Left cardiac atrium (tissue), 4 donors: ENCODE results near the gene OTUD6A. TPM values are rescaled to one million over a fixed set of nuclear protein-coding genes. Genes with fewer than 3 reads are reported as not detected.

Source experiments
- ATAC-seq, 2 donors: fragments of 200-7000 bp; cut with Tn5 transposase; one replicate each; pipeline ENCODE4 v1.9.1; 2020; ENCODE audit warnings: mild to moderate bottlenecking in 2 of 2, moderate library complexity in 2 of 2
- DNase-seq: peaks from one replicate; pipeline ENCODE4 v3.0.0-alpha.2; 2020
- intact Hi-C, 2 donors: fragments of 100-400 bp; cut with DNase I; formaldehyde crosslinking; loops; one replicate each; pipeline versions ENCODE4 v1.14.1 to v1.15.1; 2022 to 2023
- total RNA-seq, 2 donors: library from RNA; stranded (reverse); fragmentation: NEBNext Ultra II Directional; extraction: Animal tissue kit (Norgen Biotek cat#: 25700); gene quantifications; one replicate each; pipeline ENCODE4 v1.2.1, GENCODE V29; 2021
- donor health status: DM: no; HTN: yes; CAD: no.
- donor health status: DM: no; HTN: yes; CAD: no; lungs with severe emphysema.
- donor health status: DM: yes; HTN: yes; CAD: no.
- donor health status: Dilated cardiomyopathy.

The OTUD6A gene
- total RNA-seq, 2 donors from 2014 or later = not detected

DNA sequence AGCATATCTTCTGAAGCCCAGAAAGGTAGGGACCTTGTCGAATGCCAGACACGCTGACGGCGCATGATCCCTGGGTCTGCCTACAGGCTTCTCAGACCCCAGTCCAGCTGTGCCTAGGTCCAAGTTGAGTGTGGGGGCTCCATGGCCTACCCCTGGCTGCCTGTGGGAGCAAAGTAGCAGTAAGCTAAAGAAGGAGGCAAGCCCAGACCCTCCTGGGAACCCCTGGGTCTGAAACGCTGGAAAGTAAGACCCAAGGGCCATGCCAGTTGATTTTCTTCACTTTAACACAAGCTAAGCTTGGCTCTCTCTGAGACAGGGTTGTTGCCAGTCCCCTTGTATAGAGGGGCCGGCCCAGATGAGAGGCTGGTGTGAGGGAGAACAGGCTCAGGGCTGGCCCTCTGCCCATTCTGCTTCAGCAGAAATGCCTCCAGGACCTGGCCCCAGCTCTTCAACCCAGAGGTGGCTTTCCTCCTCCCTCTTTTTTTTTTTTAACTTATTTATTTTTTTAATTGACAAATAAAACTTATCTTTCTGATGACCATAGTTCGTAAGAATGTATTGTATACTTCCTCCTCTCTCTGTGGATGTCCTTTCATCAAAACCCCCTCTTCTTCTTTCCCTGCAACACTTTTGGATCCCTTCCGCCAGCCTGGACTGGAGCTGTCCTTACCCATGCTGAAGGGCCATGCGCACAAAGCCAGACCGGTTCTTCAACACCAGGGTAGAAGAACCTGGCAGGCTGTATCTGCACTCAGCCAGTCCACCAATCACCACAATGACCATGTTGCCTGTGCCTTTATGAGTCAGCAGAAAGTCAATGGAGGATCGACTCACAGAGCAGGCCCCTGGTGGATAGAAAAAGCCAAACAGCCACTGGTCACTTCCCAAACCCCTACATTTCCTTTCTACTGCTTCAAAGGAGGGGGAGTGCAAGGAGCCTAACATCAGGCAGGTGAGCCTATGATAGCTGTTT is 19.6 kb upstream of the OTUD6A start:
- DNase-seq = no peak
- peak in 1 of 2 donors; percentile 41 for ATAC-seq
- intact Hi-C loops = loop anchor here in 1 of 2 donors (5.0 kb wide), 1 partner anchor 45 kb away; no protein-coding TSS in a partner anchor

DNA sequence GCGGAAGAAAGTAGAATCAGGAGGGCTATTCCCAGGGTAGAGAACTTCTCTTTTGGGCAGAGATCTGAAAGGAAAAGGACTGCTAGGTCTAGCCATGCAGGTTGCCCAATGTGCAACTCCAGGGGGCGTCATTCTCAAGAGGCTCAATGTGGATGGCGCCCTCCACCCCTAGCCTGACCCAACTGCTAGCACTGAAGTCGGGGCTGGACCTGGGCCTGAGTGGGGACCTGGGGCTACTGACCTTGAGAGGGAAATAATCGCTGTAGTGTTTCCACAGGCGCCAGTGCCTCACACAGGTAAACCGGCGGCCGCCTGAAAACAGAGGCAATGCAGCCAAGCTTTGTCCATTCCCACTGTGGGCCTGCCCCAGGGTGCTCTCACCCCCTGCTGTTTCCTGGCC is 18.6 kb upstream of the OTUD6A start:
- DNase-seq (no peak), ATAC-seq (no peak)
- intact Hi-C loops = loop anchor here in 1 of 2 donors (5.0 kb wide), 1 partner anchor 44 kb away; no protein-coding TSS in a partner anchor

GRCh38 chrX:70044541-70045245 is 17.6 kb upstream of the OTUD6A start:
- DNase-seq (no peak), ATAC-seq (no peak)
- intact Hi-C loops = loop anchor here in 1 of 2 donors (5.0 kb wide), 1 partner anchor 43 kb away; no protein-coding TSS in a partner anchor

DNA sequence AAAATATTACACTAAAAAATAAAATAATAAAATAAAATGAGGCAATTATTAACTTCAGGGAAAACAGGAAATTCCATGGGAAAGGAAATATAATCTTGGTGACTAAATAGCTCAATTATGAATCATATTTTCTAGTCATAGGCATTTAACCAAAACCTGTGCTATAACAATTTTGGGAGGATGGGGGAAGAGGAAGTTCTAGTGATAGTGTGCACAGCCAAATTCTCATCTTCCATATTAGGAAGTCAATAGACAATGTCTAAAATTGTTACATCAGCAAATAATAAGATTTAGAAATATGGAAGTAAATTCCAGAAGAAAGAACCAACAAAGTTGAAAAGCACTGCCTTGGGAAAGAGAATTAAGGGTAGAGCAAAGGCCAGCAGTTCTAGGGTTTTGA is 15.3 kb upstream of the OTUD6A start:
- DNase-seq = no peak
- intact Hi-C loops = no loop called here
- ATAC-seq = no peak

DNA sequence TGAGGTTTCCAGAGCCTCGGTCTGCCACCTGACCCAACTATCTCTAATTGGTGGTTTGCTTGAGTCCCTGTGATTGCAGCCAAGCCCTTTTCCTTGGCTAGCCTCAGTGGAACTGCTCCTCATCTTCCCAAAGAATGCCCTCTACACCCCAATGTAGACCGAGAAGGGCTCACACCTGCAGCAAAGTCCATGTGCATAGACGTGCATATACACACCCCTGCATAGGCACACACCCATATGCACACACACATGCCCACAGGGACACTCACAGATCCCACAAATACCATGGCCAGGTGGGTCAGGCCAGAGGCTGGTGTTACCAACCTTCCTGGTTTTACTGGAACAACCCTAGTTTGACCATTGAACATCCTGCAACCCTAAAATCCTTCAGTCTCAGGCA is 12.9 kb upstream of the OTUD6A start:
- ATAC-seq (no peak), DNase-seq (no peak)
- intact Hi-C loops = no loop called here

DNA sequence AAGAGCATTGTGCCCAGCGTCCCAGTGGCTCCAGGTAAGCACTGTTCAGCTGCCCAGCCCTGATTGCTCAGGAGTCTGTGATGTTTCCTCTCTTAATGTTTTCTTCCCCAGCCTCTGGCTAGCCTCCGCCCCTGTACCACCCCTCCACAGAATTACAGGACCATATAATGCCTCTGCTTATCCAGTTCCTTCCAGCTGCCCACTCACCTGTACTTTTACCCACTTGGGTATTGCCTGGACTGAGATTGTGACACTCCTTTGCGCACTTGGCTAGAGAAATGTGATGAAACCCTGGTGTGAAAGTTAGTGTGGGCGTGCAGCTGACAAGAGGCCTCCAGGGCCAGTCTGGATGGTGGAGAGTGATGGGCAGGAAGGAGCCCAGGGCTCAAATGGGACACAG is 12.3 kb upstream of the OTUD6A start, which contains the start of gene AWAT2:
TSS of gene AWAT2 (minus strand) at position 14 of the 400 bp plus-strand sequence. CDS start at position 8, 6 bp downstream.
- intact Hi-C loops = no loop called here
- ATAC-seq (no peak), DNase-seq (no peak)

DNA sequence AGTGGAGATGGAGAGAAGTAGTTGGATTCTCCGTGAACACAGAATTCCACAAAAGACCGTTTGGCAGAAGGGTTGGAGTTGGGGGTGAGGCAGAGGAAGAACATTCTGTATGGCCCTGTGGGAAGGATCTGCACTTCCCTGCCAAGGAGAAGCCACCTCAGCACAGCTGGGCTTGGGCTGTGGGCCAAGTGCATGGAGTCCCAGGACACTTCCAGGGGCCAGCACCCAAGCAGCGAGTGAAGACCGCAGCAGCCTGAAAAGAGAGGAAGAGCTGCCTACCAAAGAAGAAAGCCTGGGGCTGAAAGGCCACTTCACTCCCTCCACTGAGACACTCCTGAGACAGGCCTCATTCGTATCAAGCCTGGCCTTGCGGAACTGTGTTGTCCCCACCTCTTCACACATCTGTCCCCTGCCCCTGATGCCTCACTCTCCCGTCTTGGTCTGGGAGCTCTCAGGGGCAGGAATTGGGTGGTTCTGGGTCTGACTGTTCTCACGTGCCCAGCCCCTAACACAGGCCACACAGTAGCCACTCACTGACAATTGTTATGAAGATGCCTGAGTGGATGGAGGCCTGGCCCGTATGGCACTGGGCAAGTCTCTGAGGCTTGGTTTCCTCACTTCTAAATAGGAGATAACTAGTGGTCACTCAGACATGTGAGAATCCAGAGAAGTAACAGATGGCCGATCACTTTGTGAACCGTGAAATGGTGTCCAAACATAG is 9.2 kb upstream of the OTUD6A start:
- peak in 1 of 2 donors; percentile 19 for ATAC-seq
- DNase-seq = no peak
- intact Hi-C loops = no loop called here

DNA sequence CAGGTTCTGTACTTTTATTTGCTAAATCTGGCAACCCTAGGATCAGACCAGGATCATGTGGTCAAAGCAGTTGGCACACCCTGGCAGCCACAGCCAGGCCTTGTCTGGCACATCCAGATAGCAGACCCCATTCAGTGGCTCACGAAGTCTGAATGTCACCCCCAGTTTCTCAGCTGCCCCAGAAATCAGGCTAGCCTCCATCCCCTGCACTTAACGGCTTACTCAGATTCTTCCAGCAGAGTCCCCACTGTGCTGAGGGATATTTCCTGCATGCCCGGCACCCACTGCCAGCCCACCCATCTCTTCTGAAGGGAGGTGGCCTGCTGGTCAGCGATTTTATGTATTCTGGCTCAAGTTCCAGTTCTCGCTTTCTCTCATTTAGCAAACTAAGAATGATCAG is 7.9 kb upstream of the OTUD6A start:
- intact Hi-C loops = no loop called here
- ATAC-seq (no peak), DNase-seq (no peak)

DNA sequence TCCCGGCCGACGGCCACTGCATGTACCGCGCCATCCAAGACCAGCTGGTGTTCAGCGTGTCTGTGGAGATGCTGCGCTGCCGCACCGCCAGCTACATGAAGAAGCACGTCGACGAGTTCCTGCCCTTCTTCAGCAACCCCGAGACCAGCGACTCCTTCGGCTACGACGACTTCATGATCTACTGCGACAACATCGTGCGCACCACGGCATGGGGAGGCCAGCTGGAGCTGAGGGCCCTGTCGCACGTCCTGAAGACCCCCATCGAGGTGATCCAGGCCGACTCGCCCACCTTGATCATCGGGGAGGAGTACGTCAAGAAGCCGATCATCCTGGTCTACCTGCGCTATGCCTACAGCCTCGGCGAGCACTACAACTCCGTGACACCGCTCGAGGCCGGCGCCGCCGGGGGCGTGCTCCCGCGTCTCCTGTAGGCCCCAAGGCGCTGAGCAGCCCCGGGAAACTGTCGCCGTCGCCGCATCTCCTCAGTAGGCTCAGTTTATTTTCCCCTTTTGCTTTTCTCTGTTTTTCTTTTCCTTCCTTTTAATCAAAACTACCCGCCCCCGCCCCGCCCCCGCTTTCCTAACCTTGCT is 799 bp downstream of the OTUD6A start:
- intact Hi-C loops = no loop called here

DNA sequence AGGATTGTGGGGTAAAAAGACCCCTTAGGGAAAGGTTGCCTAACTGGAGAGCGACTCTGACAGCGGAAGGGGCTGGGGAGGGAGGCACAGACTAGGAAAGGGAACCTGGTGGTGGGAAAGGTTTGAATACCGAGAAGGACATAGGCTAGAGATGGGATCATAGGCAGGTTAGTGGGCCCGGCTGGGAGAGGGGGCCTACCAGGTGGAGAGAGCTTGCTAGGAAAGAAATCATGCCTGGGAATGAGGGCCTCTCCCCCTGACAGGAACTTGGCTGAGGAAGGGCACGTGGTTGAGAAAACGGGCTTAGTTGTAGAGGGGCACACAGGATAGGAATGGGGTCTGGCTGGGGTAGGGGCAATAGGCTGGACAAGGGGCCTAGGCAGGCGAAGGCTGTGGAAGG is 4.4 kb downstream of the OTUD6A start:
- ATAC-seq (no peak), DNase-seq (no peak)
- intact Hi-C loops = no loop called here

More for the DNA sequence above, 799 bp downstream of the OTUD6A start:
- ATAC-seq (no peak), DNase-seq (no peak)

- no peak for ATAC-seq
- intact Hi-C loops = no loop called here
- no peak for DNase-seq
Observed at GRCh38 chrX:70079297-70079696, 17.0 kb downstream of the OTUD6A start.

- intact Hi-C loops = no loop called here
- no peak for DNase-seq
- no peak for ATAC-seq
Observed at GRCh38 chrX:70079870-70080269, 17.6 kb downstream of the OTUD6A start.

DNA sequence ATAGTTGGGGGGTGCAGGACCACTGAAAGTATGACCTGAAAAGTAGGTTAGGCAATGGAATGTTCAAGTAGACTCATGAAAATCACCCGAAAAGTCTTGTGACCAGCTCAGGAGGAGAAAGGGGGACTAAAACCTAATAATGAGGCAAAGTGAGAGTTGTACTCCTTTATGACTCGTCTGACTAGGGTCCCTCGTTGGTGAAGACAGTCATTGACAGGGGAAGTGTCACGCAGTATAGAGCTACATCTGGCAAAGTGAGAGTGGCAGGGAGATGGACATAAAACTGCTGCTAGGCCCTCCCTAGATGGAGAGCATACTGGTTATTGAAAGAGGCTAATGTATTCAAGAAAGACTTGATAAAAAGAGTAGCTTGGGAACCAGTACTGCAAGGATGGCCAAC is 20.5 kb downstream of the OTUD6A start:
- ATAC-seq = no peak
- DNase-seq = no peak
- intact Hi-C loops = no loop called here

DNA sequence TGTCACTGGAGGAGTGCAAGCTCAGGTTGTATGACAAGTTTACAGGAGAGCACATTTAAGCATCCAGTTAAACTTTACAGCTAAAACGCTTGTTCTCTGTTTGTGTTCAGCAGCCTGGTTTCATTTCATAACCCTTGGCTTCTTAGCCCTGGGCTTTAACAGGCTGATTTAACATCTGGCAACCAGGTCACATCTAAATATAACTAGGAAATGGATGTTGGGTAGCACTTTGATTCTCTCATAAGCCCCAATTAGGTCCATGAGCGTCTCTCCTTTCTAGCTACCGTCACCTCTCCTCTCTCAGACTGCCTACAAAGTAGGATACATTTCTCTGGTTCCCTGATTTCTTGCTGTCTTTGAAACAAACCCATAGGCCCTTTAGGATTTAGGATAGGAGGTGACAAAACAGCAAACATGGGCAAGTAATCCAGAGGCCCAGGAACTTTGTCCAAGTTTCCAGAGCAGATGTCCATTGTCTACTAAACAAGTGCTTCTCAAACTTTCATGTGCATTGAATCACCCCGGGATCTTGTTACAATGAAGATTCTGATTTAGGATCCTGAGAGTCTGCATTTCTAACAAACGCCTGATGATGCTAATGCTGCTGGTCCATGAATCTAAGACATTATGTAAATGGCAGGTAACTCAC is 22.5 kb downstream of the OTUD6A start:
- ATAC-seq (no peak), DNase-seq (no peak)
- intact Hi-C loops = loop anchor here in 1 of 2 donors (5.0 kb wide), 1 partner anchor 42 kb away; no protein-coding TSS in a partner anchor

- ATAC-seq = peak; percentile 47 to 55
- intact Hi-C loops = loop anchor here in 1 of 2 donors (5.0 kb wide), 1 partner anchor 46 kb away; no protein-coding TSS in a partner anchor
- DNase-seq = no peak
Observed at GRCh38 chrX:70087857-70088630, 25.8 kb downstream of the OTUD6A start.

- intact Hi-C loops = loop anchor here in 1 of 2 donors (5.0 kb wide), 1 partner anchor 46 kb away; no protein-coding TSS in a partner anchor
- DNase-seq (no peak), ATAC-seq (no peak)
Observed at GRCh38 chrX:70088751-70089150, 26.5 kb downstream of the OTUD6A start.

DNA sequence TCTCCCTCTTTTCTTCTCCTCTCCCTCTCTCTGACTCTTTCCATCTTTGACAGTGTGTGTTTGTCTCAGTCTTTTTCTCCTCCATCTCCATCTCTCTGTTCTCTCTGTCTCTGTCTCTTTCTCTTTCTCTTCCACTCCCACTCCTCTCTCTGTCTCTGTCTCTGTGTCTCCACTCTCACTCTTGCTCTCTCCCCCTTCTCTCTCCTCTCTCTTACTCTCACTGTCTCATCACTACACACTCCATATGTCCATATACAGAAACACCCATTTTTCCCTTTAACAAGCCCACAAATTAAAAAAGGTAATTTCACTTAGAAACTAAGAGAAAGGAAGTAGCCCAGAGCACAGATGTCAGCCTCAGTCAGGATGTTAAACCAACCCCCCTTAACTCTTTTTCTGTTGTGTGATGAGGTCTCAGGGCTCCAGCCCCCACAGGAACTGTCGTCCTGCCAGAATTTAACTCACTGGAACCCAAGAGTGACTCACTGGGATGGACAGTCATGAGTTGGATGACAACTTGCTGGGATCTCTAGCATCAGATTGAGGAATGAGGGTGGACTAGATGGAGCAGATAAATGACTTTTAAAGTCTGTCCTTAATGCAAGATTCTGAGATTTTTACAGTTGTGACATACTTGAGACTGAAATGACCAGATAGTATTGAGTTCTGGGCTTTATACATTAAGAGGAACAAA is 27.5 kb downstream of the OTUD6A start:
- no peak for DNase-seq
- ATAC-seq = no peak
- intact Hi-C loops = loop anchor here in 1 of 2 donors (5.0 to 10.0 kb wide), 3 partner anchors 47 to 665 kb away; no protein-coding TSS in a partner anchor
